Stimulated activated CD8-positive, alpha-beta memory T cell treated with anti-CD3 and anti-CD28 coated beads, Interleukin-12 subunit alpha, Interleukin-12 subunit beta, amount 100 ng/mL, for 4 hours (primary cell): ENCODE data around the gene SSH2.
"Not testable (repeated sequence)": the region's sequence is repeated elsewhere in the genome, so short reads cannot be mapped to it uniquely, and the experiment has no call there.

Source experiments
- DNase-seq: peaks from one replicate; pipeline ENCODE4 v3.0.0-alpha.2; 2020; ENCODE audit warnings: low read depth

SSH2 gene

DNA sequence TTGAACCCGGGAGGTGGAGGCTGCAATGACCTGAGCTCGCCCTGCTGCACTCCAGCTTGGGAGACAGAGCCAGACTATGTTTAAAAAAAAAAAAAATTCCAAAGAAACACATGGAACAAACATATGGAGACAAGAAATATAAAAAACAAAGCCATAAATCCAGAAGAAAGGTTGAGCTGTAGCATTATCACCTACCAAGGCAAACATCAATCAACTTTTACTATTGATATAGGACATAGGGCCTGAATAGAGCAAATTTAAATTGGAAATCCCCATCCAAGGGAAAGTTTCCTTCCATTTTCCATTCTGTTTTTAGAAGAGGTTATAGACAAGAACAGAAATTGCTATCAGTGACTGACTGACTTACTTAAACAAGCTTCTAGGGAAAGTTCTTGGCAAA is 56.6 kb downstream of the SSH2 start:
- DNase-seq, result no peak

DNA sequence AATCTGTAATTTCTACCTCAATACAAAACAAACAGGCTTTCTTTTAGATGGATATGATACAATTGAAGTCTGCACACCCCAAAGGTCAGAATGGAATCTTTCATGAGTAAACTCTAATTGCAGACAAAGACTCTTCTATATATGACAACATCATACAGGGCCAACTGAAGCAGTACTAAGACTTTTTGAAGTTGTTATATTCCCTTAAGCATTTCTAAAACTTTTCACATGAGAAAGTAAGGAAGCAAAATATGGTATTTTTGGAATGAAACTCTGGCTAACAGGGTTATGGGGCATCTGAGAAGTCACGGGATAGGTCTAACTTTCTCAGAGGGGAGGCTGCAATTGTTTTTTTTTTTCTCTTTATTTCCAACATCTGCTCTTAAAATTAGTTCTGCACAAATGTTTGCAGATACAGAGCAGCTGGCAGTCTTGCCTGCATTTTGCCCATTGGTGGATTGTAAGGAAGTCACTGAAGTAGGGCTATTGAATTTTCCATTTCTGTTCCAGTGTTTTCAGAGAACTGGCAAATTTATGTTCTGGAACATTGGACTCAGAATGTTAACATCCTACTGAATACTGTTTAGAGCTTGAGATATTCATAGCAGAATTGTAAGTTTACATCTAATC is 59.1 kb downstream of the SSH2 start:
- DNase-seq, result no peak

DNA sequence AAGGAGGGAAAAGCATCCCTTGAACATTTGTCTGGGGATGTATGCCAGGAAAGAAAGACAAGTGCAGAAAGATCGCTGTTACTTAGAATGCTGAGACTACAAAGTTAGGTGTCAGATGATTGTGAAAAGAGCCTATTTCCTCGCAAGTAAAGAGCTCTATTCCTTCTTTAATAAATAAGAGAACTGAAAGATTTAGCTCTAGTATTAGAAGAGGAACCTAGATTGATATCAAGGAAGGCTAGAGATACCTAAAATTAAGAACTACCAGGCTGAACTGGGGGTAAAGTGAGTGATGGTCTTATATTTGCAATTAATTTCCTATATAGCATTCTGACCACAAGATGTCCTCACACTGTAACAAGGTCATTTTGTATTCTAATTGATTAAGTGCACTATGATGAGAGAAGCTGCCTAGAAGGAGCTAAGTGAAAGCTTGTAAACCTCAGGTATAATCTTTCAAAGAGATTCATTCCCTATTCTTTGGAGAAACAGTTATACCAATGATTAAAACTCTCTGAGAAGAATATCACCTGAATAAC is 62.3 kb downstream of the SSH2 start:
- no peak for DNase-seq

DNA sequence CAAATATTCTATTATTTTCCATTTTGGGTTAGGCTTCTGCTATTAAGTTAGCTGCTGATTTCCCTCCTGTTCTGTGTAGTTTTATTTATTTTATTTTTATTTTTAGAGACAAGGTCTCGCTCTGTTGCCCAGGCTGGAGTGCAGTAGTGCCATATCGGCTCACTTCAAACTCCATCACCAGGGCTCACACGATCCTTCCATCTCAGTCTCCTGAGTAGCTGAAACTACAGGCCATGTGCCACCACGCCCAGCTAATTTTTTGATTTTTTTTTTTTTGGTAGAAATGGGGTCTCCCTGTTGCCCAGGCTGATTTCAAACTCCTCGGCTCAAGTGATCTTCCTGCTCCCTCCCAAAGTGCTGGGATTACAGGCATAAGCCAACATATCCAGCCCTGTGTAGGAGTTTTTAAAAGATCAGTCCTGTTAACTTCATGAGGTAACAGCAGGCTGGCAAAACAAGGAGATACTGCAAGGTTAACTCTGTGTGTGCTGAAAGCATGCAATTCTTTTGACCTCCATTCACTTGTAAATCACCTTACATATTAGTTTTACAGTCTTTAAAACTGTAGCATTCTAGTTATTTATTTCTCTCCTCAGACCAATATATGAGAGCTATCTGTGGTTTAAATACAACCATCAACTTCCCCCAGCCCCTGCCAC is 63.2 kb downstream of the SSH2 start:
- no peak for DNase-seq

DNA sequence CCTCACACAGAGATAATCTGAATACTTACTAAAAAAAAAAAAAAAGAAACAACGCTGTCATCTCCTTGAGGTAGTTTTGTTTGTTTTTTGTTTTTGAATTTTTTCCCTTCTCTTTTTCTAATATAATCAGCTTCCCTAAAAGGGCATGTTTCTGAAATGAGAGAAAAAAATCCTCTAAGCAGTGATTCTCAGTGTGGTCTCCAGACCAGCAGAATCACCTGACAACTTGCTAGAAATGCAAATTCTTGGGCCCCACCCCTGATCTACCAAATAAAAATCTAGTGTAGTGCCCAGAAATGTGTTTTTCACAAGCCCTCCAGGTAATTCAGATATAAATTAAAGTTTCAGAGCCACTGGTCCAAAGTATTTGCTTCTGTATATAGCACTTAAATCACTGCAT is 65.4 kb downstream of the SSH2 start:
- DNase-seq, result no peak

DNA sequence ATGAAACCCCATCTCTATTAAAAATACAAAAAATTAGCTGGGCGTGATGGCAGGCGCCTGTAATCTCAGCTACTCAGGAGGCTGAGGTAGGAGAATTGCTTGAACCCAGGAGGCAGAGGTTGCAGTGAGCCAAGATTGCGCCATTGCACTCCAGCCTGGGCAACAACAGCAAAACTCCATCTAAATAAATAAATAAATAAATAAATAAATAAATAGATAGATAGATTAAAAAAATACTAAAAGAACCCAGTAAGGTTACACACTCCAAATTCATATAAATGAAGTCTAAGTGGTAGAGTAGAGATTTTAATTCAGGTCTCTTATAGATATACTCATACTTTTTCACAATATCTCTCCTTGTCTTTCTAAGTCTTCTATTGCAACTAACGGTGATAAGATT is 65.9 kb downstream of the SSH2 start:
- DNase-seq, result not testable (repeated sequence)

DNA sequence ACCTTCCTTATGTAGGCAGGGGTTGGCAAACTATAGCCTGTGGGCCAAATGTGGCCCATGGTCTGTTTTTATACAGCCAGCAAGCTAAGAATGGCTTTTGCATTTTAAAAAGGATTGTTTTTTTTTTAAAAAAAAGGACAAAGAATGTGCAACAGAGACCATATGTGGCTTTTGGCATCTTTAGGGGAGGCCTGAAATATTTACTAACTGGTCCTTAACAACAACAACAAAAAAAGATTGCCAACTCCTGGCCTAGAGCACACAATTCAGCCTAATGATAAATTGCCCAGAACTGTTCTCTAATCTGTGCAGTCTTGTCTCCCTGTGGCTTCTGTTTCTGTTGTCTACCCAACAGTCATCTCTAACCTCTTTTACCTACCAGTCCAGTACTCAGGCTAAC is 67.1 kb downstream of the SSH2 start:
- no peak for DNase-seq

DNA sequence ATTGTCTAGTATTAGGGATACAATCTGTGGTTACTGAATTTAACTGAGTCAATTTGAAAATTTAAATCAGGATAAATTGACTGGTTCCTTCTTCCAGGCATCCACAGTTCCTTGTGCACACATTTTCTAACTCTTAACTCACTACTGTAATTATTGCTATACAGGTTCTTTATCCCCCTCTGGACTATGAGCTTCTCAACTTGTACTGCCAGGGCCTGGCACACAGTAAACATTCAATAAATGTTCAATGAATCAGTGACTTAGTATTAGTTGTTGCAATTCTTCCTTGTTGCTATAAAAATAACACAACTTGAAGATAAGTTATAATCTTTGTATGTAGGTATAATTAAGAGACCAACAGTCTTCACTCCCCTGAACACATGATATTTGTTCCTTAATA is 67.9 kb downstream of the SSH2 start:
- no peak for DNase-seq

DNA sequence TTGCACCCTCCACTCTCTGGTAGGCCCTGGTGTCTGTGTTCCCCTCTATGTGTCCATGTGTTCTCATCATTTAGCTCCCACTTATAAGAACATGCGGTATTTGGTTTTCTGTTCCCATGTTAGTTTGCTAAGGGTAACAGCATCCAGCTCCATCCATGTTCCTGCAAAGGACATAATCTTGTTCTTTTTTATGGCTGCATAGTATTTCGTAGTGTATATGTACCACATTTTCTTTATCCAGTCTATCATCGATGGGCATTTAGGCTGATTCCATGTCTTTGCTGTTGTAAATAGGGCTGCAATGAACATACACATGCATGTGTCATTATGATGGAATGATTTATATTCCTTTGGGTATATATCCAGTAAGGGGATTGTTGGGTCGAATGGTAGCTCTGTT is 70.6 kb downstream of the SSH2 start:
- not testable (repeated sequence) for DNase-seq

DNA sequence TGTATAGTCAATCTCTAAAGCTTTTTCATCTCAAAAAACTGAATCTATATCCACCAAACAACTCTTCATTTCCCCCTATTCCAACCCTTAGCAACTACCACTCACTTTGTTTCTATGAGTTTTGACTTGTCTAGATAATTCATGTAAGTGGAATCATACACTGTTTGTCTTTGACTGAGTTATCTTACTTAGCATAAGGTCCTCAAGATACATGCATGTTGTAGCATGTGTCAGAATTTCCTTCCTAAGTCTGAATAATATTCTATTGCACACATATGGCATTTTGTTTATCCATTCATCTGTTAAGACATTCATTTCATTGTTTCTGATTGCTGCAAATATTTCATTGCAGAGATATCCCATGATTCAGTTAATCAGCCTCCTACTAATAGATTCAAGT is 72.2 kb downstream of the SSH2 start:
- DNase-seq, result no peak

DNA sequence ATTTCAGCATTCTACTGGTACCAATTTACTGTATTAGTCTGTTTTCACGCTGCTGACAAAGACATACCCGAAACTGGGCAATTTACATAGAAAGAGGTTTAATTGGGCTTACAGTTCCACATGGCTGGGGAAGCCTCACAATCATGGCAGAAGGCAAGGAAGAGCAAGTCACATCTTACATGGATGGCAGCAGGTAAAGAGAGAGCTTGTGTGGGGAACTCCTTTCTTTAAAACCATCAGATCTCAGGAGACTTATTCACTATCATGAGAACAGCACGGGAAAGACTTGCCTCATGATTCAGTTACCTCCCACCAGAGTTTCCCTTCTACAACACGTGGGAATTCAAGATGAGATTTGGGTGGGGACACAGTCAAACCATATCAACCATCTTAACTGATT is 72.9 kb downstream of the SSH2 start:
- DNase-seq, result not testable (repeated sequence)

DNA sequence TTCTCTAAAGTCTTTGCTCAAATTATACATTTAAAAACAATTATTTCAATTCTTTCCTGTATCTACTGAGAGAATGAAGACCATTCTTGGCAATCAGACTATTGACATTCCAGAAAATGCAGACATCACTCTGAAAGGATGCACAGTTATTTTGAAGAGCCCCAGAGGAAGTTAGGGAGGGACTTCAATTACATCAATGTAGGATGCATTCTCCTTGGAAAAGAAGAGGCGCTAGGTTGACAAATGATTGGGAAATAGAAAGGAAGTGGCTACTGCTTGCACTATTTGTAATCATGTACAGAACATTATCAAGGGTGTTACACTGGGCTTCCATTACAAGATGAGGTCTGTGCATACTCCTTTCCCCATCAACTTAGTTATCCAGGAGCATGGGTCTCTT is 74.3 kb downstream of the SSH2 start:
- DNase-seq, result no peak

DNA sequence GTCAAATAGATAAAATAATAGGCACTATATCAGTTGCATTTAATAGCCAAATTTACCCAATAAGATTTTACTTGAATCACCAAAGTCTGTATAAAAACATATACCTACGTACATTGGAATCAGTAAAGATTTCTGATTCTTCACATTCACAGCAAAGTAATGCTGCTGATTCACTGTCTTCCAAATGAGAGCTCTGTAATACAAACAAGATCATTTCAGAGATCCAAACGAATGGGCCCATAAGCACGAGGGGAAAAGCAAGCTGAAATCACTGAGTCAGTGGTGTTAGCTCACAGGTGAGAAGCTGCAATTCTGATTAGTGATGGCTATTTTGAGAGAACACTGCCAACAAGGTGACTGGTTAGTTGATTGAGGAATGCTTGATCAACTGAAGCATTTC is 81.3 kb downstream of the SSH2 start:
- DNase-seq, result no peak

DNA sequence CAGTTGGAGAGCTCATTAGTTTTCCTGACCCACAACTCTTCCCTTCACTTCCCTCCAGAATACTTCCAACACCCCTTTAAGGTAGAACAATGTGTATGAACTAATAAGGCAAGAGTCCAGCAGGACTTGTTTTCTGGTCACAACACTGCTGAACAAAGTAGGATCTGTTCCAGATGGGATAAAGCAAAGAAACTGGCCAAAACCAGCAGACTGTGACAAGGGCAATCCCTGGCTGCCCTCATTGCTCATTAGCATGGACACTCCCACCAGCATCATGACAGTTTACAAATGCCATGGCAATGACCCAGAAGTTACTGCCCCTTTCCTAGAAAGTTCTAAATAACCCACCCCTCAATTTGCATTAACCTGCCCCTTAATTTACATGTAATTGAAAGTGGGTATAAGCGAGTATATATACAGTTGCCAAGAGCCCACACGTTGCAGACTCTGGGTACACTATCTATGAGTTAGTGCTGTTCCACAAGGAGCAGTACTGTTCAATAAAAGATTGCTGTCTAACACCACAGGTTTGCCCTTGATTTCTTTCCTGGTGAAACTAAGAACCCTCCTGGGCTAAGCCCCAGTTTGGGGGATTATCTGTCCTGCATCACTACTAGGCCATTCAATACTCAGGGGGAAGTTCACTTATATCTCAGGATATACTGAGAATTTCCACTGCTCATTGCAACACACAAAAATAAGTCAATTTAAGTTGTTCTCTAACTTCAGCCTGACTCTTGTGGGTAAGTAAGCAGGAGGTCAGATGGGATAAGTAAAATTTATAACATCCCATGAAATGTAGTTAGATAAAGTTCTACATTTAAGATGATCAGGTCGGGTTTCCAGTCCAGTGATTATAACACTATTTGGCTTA is 82.3 kb downstream of the SSH2 start:
- DNase-seq, result no peak

DNA sequence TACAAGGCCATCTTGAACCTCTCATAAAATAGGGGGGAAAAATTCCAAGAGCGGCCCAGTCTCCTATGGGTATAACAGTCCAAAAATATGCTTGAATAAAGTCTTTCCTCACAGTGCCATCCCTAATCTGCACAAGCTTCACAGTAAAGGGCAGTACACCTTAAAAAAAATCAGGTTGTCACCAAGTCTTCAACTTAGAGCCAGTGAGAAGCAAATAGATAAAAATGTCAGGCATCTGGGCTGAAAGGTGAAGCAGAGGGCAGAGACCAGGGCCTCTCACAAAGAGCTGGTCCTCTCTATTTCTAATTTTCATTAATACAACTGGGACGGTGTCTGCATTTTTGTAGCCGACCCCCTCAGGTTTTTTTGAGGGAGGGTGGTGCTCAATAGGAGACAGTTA is 82.9 kb downstream of the SSH2 start:
- no peak for DNase-seq

DNA sequence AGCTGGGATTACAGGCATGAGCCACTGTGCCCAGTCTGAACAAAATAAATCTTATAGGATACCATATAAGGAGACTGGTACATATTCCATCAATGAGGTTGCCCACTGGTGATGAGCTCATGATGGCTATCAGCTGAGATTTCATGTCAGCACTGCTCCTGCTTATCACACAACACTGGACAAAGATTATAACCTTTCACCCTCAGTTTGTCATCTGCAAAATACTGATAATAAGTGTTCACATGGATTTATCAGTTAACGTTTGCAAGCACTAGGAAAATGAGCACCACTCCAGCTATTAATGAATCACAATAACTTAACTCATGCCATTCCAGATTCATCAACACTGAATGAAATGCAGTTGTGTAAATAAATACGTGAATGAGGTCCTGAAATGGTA is 83.7 kb downstream of the SSH2 start:
- no peak for DNase-seq

DNA sequence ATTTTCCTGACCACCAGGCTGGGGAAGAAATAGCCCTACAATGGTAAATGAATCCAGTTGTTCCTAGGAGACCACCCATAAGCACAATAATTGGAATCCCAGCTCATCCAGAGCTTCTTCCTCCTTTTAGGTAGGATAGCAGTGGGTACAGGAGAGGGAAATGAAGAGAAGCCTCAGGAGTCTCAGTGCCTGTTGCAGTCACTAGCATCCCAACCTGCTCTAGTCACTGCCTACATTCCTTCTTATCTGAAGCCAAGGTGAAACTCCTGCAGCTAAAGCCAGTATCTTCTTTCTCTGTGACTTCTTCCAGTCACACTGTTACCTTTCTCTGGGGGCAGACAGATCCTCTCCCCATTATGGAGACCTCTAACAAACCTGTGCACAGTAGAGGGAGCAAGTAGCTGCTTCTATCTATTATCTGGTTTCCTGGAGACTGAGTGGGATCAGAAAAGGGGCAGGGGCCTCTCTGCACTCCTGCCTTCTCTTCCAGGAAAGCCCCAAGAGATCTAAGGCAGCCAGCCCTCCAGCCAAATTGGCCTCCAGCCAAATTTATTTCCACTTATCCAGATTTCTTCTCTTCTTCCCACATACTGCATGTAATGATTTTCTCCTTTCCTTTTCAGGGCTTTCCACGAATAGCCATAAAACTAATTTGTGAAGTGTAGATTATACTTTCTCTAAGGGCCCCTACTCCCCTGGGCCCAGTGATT is 85.5 kb downstream of the SSH2 start:
- DNase-seq, result no peak

DNA sequence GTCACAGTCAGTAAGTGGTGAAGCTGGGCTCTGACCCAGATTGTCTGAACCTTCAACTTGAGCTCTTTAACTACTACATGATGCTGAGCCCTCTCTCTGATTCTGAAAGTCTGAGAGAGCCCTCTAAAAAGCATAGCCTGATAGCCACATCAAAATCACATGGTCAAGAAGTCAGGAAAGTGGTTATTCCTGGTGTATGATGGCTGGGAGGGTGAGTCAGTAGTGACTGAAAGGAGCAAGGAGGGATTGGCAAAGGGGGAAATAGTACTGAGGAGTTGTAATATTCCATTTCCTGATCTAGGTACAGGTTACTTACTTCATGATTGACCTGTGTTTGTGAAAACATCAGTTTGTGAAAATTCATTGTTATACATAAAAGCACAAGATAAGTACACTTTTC is 89.1 kb downstream of the SSH2 start:
- no peak for DNase-seq

DNA sequence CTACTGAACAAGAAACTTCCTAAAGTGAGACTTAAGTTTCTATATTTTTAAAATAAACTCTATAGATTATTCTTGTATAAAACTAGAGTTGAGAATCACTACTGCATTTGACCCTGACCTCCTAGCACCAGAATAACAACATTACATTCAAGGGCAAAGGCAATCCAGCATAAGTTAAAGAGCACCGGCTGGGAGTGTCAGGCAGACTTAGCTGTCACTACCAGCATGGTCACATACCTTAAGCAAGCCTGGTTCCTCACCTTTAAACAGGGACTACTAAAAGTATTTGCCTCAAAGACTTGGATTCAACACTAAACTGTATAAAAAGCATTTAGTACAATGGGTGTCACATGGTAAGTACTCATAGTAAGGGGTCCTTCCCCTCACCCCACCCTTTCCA is 90.4 kb downstream of the SSH2 start:
- no peak for DNase-seq

DNA sequence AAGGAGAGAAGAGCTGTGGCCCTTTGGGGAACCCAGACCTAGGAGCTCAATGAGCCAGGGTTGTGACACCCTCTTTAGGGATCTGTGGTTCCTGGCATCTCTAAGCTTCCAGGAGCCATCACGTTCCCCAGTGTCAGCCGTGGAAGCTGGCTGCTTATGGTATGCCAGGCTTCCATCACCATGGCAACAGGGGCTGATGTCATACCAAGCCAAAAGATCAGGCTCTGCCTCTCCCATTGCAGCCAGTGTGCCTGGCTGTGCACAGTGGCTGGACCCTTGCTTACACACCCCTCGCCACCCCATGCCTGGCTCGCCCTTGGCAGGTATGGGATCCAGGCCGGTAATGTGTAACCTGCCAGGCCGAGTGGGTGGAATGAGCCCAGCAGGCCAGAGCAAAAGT is 91.1 kb downstream of the SSH2 start:
- DNase-seq, result no peak

DNA sequence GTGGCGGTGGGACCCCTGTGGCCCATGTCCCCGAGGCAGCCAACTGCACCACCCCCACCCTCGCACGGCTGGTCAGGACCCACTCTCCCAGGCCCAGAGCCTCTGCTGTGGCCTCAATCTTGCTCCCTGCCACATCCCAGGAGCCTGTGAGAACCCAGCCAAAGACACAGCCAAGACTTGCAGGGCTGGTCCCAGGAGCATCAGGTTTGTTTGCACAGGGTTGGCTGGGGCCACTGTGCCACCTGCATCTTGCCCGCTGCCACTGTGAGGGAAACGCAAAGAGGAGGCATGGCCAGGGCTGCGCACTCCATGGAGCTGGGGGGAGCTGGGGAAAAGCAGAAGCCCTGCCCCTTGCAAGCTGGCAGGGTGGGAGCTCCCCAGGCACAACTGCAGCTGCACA is 92.5 kb downstream of the SSH2 start:
- DNase-seq, result no peak

DNA sequence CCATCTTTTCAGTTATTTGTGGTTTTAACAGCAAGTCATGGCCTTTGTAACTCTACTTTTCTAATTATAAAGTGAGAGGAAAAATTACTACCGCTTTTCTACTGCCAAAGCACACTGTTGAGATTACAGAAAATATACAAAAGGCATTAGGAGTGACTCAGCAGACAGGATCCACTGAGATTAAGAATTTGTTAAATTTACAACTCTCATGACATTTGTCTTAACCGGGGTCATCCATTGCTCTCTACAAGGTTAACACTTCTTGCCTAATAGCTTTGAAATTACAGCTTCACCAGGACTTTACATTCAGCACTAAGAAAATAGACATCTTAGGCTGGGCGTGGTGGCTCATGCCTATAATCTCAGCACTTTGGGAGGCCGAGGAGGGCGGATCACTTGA is 93.4 kb downstream of the SSH2 start:
- no peak for DNase-seq
